Thyroid gland (tissue), 4 donors: ENCODE measurements around the gene C17orf100.
A peak's percentile ranks its signal among the peaks of the same experiment; 100 is the strongest.

Experiments
- POLR2A ChIP-seq, 2 donors: fragments of 450-650 bp; IDR thresholded peaks; one replicate each; pipeline ENCODE4 v1.6.1; 2017; ENCODE audit warnings: antibody characterized with exemption in 2 of 2, mild to moderate bottlenecking in 2 of 2, moderate library complexity in 1 of 2
- TF ChIP-seq, protein P1 (sequence below), 6 experiments: fragments of 200-600 bp in 3 of 6; fragments of 450-650 bp in 3 of 6; sonication (generic) in 3 of 6; IDR thresholded peaks; one replicate each; pipeline ENCODE4 v1.5.1; 2016 to 2019; ENCODE audit warnings: antibody characterized with exemption in 6 of 6, mild to moderate bottlenecking in 2 of 6, inconsistent platforms in 1 of 6, moderate library complexity in 1 of 6

DNA sequence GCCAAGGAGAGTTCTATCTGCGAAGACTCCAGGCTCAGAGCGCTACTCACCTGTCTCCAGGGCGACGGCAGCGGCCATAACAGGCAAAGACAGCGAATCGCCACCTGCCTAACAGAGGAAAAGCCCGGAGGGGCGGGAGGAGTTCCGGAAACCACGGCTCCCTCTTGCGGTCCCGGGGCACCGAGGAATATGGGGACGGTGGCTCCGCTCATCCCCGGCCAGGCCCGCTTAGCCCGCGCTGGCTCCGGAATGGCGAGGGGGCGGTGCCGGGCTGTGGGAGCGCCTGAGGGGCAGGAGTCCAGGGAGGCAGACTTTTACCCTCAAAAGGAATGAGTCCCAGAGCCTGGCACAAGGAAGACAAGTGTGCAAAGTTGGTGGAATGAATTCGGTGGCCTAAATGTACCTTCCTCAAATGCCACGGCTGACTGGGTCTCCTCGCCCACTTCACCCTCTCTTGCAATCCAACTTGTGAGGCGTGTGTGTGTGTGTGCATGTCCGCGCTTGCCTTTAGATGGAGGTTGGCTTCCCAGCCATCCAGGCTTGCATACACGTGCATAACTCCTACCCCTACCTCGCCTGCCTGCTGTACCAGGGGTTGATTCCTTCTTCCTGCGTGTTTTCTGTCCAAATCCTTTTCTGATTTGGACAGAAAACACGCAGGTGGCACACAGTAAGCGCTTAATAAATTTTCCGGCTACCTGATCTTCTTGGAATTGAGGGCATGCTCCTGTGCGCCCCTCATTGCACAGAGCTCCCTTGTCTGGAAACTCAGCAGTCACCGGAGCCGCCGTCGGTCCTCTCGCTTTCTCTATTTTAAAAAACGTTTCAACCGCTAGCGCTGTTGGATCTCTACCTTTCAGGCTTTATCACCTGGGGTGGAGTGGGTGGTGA is 3.5 kb downstream of the C17orf100 start:
- TF ChIP-seq, protein P1, sequence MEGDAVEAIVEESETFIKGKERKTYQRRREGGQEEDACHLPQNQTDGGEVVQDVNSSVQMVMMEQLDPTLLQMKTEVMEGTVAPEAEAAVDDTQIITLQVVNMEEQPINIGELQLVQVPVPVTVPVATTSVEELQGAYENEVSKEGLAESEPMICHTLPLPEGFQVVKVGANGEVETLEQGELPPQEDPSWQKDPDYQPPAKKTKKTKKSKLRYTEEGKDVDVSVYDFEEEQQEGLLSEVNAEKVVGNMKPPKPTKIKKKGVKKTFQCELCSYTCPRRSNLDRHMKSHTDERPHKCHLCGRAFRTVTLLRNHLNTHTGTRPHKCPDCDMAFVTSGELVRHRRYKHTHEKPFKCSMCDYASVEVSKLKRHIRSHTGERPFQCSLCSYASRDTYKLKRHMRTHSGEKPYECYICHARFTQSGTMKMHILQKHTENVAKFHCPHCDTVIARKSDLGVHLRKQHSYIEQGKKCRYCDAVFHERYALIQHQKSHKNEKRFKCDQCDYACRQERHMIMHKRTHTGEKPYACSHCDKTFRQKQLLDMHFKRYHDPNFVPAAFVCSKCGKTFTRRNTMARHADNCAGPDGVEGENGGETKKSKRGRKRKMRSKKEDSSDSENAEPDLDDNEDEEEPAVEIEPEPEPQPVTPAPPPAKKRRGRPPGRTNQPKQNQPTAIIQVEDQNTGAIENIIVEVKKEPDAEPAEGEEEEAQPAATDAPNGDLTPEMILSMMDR (IDR thresholded peaks at IDR 0.05) = peak in 1 of 6 experiments; percentile 26
- TF ChIP-seq POLR2A (IDR thresholded peaks at IDR 0.05) = no peak
